K562 (cell line): ENCODE measurements around the gene PTPMT1. TPM values are rescaled to one million over a fixed set of nuclear protein-coding genes. Genes with fewer than 3 reads are reported as not detected.
A peak's percentile ranks its signal among the peaks of the same experiment; 100 is the strongest.

Experiments used
- BCL6 ChIP-seq: fragments of 250-450 bp; sonication (Bioruptor Pico); IDR thresholded peaks from 2 replicates; pipeline ENCODE4 v1.4.0; 2020
- CC2D1A ChIP-seq: fragments of 450-650 bp; IDR thresholded peaks from 2 replicates; pipeline ENCODE4 v1.6.1; 2017; ENCODE audit warnings: mild to moderate bottlenecking
- FOSL1 ChIP-seq: fragments of 200-800 bp; sonication (Bioruptor generic); conservative IDR thresholded peaks from 2 replicates; pipeline ENCODE4 v1.6.1; 2016; ENCODE audit warnings: missing genetic modification characterization, missing compliant biosample characterization
- MED1 ChIP-seq: sonication (generic); formaldehyde crosslinking; IDR thresholded peaks from 2 replicates; pipeline ENCODE4 v1.8.1; 2023; ENCODE audit warnings: missing genetic modification reagents, borderline replicate concordance
- NFXL1 ChIP-seq: fragments of 450-650 bp; formaldehyde crosslinking; IDR thresholded peaks from 2 replicates; pipeline ENCODE4 v1.4.0; 2021; ENCODE audit warnings: mild to moderate bottlenecking
- NUFIP1 ChIP-seq: fragments of 450-650 bp; IDR thresholded peaks from 2 replicates; pipeline ENCODE4 v1.6.1; 2018; ENCODE audit not compliant: partially characterized antibody
- POLR2AphosphoS2 ChIP-seq: IDR thresholded peaks from 2 replicates; pipeline ENCODE4 v1.6.1; 2012; ENCODE audit warnings: low read length, improper control_type of control experiment
- SIN3B ChIP-seq: fragments of 450-650 bp; IDR thresholded peaks from 2 replicates; pipeline ENCODE4 v1.6.1; 2017; ENCODE audit warnings: low read depth, mild to moderate bottlenecking, moderate library complexity
- SMARCE1 ChIP-seq: fragments of 450-650 bp; IDR thresholded peaks from 2 replicates; pipeline ENCODE4 v1.7.1; 2016; ENCODE audit warnings: mild to moderate bottlenecking
- TOE1 ChIP-seq, 2 experiments: fragments of 450-650 bp in 1 of 2; sonication (generic) in 1 of 2; formaldehyde crosslinking in 1 of 2; IDR thresholded peaks; 2 replicates each; pipeline versions ENCODE4 v1.7.1 to v1.8.0; 2016 to 2022; ENCODE audit warnings: borderline replicate concordance in 2 of 2, mild to moderate bottlenecking in 2 of 2, antibody characterized with exemption in 1 of 2, inconsistent platforms in 1 of 2, low read depth in 1 of 2, missing genetic modification reagents in 1 of 2, moderate library complexity in 1 of 2
- YY1 ChIP-seq, 3 experiments: IDR thresholded peaks; 2 replicates each; pipeline ENCODE4 v1.6.1; 2011; ENCODE audit warnings: low read length in 2 of 3, mild to moderate bottlenecking in 2 of 3, moderate library complexity in 2 of 3, borderline replicate concordance in 1 of 3, control low read depth in 1 of 3, low read depth in 1 of 3; ENCODE audit not compliant: insufficient read depth in 3 of 3, insufficient replicate concordance in 2 of 3, control insufficient read depth in 1 of 3, insufficient read length in 1 of 3; ENCODE audit errors: extremely low read depth in 1 of 3
- ZFP1 ChIP-seq: fragments of 450-650 bp; formaldehyde crosslinking; IDR thresholded peaks from 2 replicates; pipeline ENCODE4 v1.4.0; 2020; ENCODE audit warnings: mild to moderate bottlenecking, mixed read lengths
- polyA plus RNA-seq, 8 experiments: library from polyadenylated mRNA; depleted of rRNA in 4 of 8; stranded (reverse) in 5 of 8; unstranded in 3 of 8; fragments of >200 nt; fragmentation: Nextera tagmentation in 2 of 8; fragmentation: Illumina TruSeq in 1 of 8; extraction: Ambion mirVana in 2 of 8; extraction: Trizol in 1 of 8; gene quantifications; 2 replicates each; pipeline versions ENCODE4 v1.2.1 to v1.2.3, GENCODE V29; 2011 to 2014; ENCODE audit warnings: inconsistent platforms in 1 of 8, missing spikeins in 1 of 8
- total RNA-seq, 7 experiments: library from RNA; depleted of rRNA in 6 of 7; stranded (reverse); fragments of >200 nt in 6 of 7; fragmentation: Illumina TruSeq in 2 of 7; extraction: Trizol in 2 of 7; gene quantifications; 2 replicates each; pipeline versions ENCODE4 v1.2.1 to v1.2.3, GENCODE V29; 2011 to 2021; ENCODE audit warnings: low replicate concordance in 1 of 7
- TF ChIP-seq, protein P1 (sequence below): fragments of 200-600 bp; sonication (generic); IDR thresholded peaks from one replicate; pipeline ENCODE4 v1.6.1; 2012; ENCODE audit warnings: mild to moderate bottlenecking, low read depth, low read length, inconsistent platforms
- TF ChIP-seq, protein P2 (sequence below): fragments of 450-650 bp; IDR thresholded peaks from 2 replicates; pipeline ENCODE4 v1.6.1; 2016; ENCODE audit warnings: low read depth, mild to moderate bottlenecking, moderate library complexity

Gene PTPMT1
- total and polyA plus RNA-seq, 9 of the 15 experiments (the other 6 are each of a cell fraction or from before 2014, with no cell fraction given): 10.4 to 140 (median 67.2) TPM

DNA sequence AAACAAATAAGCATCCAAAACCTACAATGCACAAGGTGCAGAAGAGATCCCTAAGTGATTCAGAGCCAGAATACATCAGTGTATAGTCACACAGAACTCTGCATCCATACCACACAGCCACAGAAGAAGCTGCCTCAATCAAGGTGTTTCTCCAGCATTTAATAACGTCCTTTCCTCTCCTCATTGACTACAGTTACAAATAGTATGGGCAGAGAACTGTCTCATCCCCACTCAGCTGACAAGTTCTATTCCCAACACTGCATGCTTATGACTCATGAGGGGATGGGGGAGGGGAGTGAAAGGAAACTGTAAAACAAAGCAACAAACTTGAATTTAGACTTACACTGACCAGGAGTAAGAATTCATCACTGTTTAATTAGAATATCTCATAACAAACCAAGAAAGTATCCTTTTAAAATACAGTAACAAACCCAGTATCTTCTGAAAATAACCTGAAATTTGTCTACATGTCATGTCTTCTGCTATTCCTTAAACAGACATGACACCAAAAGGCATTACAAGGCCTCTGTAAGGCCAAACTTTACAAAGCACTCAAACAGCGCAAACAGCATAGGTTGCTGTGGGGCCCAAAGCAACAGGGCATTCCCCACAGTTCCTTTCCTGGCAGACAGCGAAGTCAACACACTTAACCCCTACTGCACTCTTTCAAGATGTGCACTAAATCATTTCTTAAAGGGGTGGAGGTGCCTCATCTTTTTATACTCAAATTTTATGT, 41.7 kb upstream of the PTPMT1 start (continued):
- TF ChIP-seq BCL6 (CRISPR knock-in tag) (no peak), NFXL1 (no peak), POLR2AphosphoS2 (no peak), SIN3B (no peak), FOSL1 (tag) (peak; percentile 98), CC2D1A (no peak), MED1 (CRISPR knock-in tag) (no peak), SMARCE1 (peak; percentile 81), ZFP1 (CRISPR knock-in tag) (no peak), YY1 (IDR thresholded peaks at IDR 0.05; ENCODE audit: borderline replicate concordance in 1 of 3, control insufficient read depth in 1 of 3, extremely low read depth in 1 of 3, insufficient read depth in 3 of 3, insufficient read length in 1 of 3, insufficient replicate concordance in 2 of 3, low read depth in 1 of 3, low read length in 2 of 3) (no peak), TOE1 (IDR thresholded peaks at IDR 0.05; ENCODE audit: borderline replicate concordance) (0 out of 2 replicates have a peak, but pooled peaks have one; percentile 22), TOE1 (CRISPR knock-in tag; IDR thresholded peaks at IDR 0.05; ENCODE audit: borderline replicate concordance, low read depth) (no peak), NUFIP1 (no peak)
- TF ChIP-seq, protein P1, sequence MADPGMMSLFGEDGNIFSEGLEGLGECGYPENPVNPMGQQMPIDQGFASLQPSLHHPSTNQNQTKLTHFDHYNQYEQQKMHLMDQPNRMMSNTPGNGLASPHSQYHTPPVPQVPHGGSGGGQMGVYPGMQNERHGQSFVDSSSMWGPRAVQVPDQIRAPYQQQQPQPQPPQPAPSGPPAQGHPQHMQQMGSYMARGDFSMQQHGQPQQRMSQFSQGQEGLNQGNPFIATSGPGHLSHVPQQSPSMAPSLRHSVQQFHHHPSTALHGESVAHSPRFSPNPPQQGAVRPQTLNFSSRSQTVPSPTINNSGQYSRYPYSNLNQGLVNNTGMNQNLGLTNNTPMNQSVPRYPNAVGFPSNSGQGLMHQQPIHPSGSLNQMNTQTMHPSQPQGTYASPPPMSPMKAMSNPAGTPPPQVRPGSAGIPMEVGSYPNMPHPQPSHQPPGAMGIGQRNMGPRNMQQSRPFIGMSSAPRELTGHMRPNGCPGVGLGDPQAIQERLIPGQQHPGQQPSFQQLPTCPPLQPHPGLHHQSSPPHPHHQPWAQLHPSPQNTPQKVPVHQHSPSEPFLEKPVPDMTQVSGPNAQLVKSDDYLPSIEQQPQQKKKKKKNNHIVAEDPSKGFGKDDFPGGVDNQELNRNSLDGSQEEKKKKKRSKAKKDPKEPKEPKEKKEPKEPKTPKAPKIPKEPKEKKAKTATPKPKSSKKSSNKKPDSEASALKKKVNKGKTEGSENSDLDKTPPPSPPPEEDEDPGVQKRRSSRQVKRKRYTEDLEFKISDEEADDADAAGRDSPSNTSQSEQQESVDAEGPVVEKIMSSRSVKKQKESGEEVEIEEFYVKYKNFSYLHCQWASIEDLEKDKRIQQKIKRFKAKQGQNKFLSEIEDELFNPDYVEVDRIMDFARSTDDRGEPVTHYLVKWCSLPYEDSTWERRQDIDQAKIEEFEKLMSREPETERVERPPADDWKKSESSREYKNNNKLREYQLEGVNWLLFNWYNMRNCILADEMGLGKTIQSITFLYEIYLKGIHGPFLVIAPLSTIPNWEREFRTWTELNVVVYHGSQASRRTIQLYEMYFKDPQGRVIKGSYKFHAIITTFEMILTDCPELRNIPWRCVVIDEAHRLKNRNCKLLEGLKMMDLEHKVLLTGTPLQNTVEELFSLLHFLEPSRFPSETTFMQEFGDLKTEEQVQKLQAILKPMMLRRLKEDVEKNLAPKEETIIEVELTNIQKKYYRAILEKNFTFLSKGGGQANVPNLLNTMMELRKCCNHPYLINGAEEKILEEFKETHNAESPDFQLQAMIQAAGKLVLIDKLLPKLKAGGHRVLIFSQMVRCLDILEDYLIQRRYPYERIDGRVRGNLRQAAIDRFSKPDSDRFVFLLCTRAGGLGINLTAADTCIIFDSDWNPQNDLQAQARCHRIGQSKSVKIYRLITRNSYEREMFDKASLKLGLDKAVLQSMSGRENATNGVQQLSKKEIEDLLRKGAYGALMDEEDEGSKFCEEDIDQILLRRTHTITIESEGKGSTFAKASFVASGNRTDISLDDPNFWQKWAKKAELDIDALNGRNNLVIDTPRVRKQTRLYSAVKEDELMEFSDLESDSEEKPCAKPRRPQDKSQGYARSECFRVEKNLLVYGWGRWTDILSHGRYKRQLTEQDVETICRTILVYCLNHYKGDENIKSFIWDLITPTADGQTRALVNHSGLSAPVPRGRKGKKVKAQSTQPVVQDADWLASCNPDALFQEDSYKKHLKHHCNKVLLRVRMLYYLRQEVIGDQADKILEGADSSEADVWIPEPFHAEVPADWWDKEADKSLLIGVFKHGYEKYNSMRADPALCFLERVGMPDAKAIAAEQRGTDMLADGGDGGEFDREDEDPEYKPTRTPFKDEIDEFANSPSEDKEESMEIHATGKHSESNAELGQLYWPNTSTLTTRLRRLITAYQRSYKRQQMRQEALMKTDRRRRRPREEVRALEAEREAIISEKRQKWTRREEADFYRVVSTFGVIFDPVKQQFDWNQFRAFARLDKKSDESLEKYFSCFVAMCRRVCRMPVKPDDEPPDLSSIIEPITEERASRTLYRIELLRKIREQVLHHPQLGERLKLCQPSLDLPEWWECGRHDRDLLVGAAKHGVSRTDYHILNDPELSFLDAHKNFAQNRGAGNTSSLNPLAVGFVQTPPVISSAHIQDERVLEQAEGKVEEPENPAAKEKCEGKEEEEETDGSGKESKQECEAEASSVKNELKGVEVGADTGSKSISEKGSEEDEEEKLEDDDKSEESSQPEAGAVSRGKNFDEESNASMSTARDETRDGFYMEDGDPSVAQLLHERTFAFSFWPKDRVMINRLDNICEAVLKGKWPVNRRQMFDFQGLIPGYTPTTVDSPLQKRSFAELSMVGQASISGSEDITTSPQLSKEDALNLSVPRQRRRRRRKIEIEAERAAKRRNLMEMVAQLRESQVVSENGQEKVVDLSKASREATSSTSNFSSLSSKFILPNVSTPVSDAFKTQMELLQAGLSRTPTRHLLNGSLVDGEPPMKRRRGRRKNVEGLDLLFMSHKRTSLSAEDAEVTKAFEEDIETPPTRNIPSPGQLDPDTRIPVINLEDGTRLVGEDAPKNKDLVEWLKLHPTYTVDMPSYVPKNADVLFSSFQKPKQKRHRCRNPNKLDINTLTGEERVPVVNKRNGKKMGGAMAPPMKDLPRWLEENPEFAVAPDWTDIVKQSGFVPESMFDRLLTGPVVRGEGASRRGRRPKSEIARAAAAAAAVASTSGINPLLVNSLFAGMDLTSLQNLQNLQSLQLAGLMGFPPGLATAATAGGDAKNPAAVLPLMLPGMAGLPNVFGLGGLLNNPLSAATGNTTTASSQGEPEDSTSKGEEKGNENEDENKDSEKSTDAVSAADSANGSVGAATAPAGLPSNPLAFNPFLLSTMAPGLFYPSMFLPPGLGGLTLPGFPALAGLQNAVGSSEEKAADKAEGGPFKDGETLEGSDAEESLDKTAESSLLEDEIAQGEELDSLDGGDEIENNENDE: no peak
- TF ChIP-seq, protein P2, sequence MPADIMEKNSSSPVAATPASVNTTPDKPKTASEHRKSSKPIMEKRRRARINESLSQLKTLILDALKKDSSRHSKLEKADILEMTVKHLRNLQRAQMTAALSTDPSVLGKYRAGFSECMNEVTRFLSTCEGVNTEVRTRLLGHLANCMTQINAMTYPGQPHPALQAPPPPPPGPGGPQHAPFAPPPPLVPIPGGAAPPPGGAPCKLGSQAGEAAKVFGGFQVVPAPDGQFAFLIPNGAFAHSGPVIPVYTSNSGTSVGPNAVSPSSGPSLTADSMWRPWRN: no peak
